Prostate gland (tissue), 2 donors: ENCODE data around the gene RTKN.
"Not testable (repeated sequence)": the region's sequence is repeated elsewhere in the genome, so short reads cannot be mapped to it uniquely, and the experiment has no call there.

Experiments used
- POLR2A ChIP-seq: fragments of 450-650 bp; IDR thresholded peaks from one replicate; pipeline ENCODE4 v1.6.1; 2016; ENCODE audit warnings: antibody characterized with exemption, mild to moderate bottlenecking
- TF ChIP-seq, protein P1 (sequence below), 4 experiments: fragments of 200-600 bp in 2 of 4; fragments of 450-650 bp in 2 of 4; sonication (generic) in 2 of 4; IDR thresholded peaks; 1 replicate in 3 of 4; 2 replicates in 1 of 4; pipeline ENCODE4 v1.5.1; 2016 to 2019; ENCODE audit warnings: antibody characterized with exemption in 4 of 4, mild to moderate bottlenecking in 2 of 4, moderate library complexity in 2 of 4

DNA sequence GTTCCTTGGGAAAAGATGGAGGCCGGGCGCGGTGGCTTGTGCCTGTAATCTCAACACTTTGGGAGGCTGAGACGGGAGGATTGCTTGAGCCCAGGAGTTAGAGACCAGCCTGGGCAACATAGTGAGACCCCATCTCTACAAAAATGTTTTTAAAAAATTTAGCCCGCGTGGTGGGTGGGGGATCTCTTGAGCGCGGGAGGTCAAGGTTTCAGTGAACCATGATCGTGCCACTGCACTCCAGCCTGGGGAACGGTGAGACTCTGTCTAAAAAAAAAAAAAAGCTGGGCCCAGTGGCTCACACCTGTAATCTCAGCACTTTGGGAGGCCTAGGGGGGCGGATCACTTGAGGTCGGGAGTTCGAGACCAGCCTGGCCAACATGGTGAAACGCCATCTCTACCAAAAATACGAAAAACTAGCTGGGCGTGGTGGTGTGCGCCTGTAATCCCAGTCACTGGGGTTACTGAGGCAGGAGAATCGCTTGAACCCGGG lies 42.0 kb upstream of the RTKN start:
- not testable (repeated sequence) for TF ChIP-seq POLR2A
- TF ChIP-seq, protein P1, sequence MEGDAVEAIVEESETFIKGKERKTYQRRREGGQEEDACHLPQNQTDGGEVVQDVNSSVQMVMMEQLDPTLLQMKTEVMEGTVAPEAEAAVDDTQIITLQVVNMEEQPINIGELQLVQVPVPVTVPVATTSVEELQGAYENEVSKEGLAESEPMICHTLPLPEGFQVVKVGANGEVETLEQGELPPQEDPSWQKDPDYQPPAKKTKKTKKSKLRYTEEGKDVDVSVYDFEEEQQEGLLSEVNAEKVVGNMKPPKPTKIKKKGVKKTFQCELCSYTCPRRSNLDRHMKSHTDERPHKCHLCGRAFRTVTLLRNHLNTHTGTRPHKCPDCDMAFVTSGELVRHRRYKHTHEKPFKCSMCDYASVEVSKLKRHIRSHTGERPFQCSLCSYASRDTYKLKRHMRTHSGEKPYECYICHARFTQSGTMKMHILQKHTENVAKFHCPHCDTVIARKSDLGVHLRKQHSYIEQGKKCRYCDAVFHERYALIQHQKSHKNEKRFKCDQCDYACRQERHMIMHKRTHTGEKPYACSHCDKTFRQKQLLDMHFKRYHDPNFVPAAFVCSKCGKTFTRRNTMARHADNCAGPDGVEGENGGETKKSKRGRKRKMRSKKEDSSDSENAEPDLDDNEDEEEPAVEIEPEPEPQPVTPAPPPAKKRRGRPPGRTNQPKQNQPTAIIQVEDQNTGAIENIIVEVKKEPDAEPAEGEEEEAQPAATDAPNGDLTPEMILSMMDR (IDR thresholded peaks at IDR 0.05), result not testable (repeated sequence)
